GM10847 (cell line): ENCODE results near the gene ARFRP1.

Experiments used
- POLR2A ChIP-seq: IDR thresholded peaks from 2 replicates; pipeline ENCODE4 v1.6.1; 2011; ENCODE audit not compliant: insufficient read length; ENCODE audit errors: extremely low read depth

ARFRP1 gene

DNA sequence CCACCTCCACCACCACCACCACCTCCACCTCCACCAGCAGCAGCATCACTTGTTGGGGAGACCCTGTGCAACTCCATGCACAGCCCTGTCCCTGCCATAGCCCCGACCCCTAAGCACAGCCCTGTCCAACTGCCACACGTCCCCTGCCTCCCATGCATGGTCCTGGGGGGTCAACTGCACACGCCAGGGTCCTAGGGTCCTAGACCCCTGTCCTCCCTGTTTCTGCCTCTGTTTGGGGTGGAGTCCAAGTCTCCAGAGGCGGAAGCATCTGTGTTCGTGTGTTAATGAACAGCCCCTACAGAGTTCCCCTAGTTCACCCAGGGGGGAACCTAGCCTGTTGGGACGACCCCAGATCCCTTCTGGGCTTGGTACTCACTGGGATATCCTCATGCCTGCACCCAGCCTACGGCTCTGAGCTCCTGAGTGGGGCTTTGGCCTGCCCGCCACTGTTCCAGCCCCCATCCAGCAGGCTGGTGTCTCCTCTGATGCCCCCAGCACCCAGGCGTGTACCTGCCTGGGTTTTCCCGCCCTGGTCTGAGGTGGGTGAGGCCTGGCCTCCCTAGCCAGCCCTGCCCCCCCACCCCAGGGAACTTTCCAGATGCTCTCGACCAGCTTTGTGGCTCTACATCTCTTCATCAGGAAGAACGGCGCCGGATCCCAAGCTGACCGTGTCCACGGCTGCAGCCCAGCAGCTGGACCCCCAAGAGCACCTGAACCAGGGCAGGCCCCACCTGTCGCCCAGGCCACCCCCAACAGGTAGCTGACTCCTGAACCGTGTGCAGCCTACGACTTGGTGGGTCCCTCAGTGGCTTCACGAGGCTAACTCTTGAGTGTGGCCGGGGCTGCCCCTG, 13.8 kb downstream of the ARFRP1 start:
- TF ChIP-seq POLR2A: no peak

DNA sequence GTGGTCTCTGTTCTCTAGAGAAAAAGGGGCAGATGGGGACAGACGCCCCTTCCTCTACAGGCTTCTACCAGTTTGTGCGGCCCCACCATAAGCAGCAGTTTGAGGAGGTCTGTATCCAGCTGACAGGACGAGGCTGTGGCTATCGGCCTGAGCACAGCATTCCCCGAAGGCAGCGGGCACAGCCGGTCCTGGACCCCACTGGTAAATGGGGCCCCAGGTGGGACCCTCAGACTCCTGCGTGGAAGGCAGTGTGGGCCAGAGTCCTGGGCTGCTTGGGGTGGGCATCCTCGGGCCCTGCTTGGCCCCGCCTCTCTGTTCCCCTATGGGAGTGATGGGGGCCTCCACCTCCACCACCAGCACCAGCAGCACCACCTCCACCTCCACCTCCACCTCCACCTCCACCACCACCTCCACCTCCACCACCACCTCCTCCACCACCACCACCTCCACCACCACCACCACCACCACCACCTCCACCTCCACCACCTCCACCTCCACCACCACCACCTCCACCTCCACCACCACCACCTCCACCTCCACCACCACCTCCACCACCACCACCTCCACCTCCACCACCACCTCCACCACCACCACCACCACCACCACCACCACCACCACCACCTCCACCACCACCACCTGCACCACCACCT, 14.6 kb downstream of the ARFRP1 start:
- TF ChIP-seq POLR2A: no peak

DNA sequence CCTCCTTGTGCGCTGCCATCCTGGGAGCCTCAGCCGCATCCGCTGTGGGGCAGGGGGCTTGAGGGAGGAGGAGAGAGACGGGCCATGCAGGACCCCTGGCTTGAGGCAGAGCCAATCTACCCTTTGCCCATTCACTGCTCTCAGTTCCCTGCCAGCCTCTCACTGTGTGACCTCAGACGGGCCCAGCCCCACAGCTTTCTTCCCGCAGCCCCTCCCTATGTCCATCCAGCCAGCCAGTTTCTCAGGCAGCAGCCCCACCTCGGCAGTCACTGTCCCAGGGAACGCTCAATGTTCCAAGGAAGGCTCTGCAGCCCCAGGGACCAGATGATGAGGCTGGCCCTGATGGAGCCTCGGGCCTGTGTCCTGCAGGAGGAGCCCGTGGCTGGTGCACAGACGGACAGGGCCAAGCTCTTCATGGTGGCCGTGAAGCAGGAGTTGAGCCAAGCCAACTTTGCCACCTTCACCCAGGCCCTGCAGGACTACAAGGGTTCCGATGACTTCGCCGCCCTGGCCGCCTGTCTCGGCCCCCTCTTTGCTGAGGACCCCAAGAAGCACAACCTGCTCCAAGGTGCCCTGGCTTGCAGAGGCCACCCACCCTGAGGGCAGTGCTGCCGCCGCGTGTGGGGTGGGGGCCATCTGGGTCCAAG, 15.2 kb downstream of the ARFRP1 start:
- no peak for TF ChIP-seq POLR2A

DNA sequence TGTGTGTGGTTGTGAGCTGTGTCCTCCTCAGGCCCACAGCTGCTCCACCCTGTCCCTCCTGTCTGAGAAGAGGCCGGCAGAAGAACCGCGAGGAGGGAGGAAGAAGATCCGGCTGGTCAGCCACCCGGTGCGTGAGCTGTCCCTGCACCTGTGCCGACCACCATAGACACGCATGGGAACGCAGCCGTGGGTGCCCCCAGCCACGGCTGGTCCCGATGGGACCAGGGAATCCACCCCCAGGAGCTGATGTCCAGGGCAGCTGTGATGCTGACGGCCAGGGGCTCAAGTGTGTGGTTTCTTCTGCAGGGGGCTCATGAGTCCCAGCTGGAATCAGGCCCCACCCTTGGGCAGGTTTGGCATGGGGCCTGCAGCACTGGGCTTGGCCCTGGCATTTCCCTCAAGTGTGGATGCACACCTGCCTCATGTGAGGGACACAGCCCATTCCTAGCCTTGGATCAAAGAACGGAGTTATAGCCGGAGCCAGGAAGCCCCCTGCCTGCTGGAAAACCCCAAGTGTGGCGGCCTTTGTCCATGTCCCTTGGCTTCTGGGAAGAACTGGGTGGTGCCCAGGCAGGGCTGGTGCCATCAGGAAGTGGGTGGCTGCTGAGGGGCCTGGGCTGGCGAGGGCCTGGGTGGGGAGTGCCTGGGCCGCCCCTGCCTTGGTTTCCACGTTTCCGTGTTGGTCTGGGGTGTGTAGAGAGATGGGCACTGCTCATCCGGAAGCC, 15.9 kb downstream of the ARFRP1 start:
- TF ChIP-seq POLR2A: no peak

DNA sequence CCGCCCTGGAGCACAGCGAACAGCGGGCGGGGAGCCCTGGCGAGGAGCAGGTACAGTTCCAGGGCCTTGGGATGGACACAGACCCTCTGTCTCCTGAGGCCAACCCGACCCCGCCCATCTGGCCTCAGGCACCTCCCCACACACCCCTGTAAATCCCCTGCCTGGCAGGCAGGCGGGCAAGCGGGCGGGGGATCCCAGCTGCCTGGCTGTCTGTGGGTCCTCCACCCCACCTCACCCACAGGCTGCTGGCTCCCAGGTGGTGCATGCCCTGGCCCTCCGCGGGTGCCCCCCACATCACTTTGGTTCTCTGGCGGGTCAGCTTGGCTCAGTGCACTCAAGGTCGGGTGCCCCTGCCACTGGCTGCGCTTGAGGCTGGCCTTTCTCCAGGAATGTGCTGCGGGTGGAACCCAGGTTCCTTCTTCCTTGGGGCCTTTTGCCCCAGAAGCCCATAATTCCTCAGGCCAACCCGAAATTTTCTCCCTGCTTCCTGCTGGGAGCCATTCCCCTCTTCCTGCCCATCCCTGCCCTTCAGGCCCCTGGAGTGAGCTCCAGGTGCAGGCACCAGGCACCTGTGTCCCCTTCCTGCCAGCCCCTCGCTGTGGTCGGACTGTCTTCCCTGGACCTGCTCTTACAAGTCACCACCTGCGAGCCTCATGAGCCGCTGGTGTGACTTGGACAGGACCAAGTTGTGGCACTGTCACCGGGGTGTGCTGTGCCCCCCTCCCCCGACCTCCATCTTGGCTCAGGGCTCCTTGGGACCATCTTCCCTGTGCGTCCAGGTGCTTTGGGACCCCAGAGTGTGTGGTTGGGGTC, 16.7 kb downstream of the ARFRP1 start:
- no peak for TF ChIP-seq POLR2A

DNA sequence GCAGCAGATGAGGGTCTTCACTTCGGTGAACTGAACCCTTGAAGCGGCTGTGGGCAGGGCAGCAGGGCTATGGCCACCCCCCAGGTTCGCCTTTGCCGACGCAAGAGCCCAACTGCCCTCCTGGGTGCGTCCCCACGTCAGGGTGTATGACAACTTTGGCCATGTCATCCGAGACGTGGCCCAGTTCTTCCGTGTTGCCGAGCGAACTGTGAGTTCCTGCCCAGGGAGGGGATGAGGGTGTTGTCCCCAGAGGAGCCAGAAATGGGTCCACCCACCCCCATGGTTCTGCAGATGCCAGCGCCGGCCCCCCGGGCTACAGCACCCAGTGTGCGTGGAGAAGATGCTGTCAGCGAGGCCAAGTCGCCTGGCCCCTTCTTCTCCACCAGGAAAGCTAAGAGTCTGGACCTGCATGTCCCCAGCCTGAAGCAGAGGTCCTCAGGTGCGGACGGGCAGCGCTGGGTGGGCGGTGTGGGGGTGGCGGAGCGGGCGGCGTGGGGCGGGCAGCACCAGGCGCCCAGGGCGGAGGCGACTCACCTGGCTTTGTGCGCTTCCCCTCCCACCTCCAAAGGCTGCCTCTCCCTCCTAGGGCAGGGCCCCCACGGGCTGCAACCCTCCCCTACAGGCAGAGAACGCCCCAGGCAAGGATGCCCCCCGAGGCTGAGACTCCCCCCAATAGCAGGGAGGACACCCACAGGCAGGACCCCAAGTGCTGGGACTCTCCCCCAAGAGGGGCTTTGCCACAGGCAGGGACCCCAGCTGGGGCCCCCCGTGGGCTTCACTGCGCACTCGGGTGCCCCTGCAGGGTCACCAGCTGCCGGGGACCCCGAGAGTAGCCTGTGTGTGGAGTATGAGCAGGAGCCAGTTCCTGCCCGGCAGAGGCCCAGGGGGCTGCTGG, 17.5 kb downstream of the ARFRP1 start:
- no peak for TF ChIP-seq POLR2A

DNA sequence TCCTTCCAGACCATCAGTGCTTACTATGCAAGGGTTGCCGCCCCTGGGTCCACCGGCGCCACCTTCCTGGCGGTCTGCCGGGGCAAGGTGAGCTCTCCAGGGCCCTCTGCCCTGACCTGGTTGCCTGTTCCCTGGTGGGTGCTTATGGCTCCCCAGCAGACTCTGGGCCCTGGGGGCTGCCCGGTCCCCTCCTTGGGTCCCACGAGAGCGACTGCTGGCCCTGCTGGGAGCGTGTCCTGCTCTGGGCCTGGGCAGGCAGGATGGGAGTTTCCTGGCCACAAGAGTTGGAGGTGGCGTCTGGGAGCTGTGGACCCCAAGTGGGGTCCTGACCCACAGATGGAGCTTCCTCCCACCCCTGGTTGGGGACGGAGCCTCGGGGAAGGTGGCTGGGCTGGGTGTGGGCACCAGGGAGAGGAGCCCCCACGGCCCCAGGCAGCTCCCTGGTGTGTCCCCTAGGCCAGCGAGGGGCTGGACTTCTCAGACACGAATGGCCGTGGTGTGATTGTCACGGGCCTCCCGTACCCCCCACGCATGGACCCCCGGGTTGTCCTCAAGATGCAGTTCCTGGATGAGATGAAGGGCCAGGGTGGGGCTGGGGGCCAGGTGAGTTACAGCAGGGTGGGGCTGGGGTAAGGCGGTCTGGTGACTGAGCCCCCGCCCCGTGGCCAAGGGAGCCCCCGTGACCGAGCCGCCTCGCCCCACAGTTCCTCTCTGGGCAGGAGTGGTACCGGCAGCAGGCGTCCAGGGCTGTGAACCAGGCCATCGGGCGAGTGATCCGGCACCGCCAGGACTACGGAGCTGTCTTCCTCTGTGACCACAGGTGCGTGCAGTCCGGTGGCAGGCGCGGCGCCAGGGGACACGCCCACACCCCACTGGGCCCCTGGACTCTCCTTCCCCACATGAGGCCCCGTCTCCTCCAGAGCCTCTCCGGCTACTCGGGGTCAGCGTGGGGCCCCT, 18.5 kb downstream of the ARFRP1 start:
- TF ChIP-seq POLR2A: no peak

DNA sequence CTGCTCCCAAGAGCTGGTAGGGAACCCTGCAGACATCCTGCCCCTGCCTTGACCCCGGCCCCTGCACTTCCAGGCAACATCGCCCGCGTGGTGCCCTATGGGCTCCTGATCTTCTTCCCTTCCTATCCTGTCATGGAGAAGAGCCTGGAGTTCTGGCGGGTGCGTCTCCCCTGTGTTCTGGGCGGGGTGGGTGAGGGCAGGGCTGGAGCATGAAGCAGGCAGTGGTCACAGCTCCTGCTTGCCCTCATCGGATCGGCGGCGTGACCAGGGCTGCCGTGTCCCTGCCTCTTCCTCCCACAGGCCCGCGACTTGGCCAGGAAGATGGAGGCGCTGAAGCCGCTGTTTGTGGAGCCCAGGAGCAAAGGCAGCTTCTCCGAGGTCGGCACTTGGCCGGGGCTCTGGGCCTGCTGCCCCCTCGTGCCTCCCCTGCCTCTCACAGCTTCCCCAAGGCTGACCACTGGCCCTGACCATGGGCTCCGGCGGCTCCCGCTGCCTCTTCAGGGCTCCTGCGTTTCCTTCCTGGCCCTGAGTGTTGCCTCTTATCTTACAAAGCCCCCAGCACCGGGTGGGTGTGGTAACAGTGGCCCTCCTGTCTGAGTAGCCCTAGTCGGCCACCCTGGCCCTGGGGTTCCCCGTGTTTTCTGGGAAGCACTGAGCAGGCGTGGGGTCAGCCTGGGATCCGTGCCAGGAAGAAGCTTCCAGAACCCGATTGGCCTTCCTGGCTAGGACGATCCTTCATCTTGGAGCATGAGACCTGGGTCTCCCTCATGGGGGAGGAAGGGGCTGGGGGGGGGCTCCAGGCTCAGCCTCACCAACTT, 19.3 kb downstream of the ARFRP1 start:
- TF ChIP-seq POLR2A: no peak

DNA sequence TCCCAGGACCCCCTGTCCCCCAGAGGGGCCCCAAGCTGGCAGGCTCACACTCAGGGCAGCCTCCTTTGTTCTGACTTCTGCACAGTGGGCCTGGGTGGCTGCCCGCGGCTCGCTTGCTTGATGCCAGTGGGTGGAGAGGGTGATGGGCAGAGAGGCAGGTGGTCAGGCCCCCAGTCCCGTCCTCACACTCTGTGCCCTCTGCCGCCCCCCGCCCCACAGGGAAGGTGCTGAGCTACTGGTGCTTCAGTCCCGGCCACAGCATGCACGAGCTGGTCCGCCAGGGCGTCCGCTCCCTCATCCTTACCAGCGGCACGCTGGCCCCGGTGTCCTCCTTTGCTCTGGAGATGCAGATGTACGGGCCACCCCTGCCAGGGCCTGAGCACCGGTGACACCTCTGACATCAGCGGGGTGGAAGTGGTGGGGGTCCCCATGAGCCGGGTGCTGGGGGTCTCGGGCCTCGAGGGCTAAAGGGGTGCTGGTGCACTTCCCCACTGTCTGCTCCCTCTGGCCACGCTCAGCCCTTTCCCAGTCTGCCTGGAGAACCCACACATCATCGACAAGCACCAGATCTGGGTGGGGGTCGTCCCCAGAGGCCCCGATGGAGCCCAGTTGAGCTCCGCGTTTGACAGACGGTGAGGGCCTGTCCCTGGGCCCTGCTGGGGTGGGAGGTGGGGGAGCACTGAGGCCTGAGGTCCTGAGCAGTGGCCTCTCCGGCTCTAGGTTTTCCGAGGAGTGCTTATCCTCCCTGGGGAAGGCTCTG, 20.2 kb downstream of the ARFRP1 start:
- no peak for TF ChIP-seq POLR2A

DNA sequence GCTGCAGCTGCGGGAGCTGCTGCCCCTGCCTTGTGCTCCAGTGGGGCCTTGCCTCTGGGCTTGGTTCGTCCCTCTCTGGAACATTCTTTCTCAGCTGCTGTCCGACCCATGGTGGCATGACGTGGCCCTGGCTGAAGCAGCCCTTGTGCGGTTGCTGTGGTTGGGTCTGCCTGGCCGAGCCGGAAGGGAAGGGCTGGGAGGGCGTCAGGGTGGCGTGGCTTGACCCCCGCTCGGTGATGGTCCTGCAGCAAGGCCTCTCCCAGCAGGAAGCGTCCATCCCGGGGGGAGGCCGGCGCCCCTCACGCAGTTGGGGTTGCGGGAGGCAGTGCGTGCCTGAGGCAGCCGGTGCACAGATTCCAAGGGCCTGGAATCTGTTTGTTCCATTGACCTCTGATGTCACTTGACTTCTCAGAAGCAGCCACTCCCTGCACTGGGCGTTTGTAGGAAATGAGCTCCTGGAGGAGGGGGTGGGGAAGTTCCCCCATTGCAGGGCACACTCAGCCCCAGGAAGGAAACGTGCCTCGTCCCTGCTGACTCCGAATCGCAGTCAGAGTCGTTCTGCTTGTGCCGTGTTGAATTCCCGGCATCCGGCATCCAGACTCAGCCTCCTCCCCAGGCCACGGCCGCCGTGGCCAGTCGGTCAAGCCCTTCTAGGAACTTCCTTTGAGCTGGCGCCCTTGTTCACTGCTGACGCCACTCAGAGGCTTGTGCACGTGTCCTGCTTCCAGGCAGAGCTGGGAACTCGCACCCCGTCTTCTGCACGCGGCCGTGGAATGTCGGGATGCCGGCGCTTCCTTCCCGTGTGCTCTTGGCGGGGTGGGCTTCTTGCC, 21.1 kb downstream of the ARFRP1 start:
- TF ChIP-seq POLR2A: no peak

DNA sequence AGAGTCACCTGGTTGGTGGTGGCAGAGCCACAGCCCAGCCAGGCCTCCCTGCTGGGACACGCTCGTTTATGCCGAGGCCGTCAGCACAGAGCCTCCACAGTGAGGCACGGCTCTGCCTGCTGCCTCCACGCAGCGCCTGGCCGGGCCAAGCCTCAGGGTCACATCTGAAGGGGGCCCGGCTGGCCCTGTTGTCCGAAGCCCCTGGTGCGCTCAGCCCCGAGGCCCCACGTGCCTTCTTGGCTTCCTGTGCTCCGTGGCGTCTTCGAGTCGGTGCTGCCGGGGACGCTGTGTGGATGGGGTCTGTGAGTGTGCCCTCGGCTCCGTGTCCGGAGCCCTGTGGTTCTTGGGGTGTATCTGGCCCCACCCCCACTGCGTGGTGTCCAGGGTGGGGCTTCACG, 21.7 kb downstream of the ARFRP1 start:
- TF ChIP-seq POLR2A: no peak
